GM12875 (cell line): Measurements from ENCODE around the gene LYSMD1.
"Not testable (repeated sequence)": the region's sequence is repeated elsewhere in the genome, so short reads cannot be mapped to it uniquely, and the experiment has no call there.

Experiments used
- H3K4me3 ChIP-seq: one replicate; pipeline ENCODE4 v1.5.1; 2011; ENCODE audit warnings: low read depth, low read length, control low read depth
- TF ChIP-seq, protein P1 (sequence below): IDR thresholded peaks from 2 replicates; pipeline ENCODE4 v1.5.1; 2011; ENCODE audit warnings: low read depth, mild to moderate bottlenecking, control low read depth, inconsistent platforms, low read length, moderate library complexity, borderline replicate concordance; ENCODE audit not compliant: insufficient read depth

Gene LYSMD1, protein sequence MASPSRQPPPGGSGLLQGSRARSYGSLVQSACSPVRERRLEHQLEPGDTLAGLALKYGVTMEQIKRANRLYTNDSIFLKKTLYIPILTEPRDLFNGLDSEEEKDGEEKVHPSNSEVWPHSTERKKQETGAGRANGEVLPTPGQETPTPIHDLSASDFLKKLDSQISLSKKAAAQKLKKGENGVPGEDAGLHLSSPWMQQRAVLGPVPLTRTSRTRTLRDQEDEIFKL

DNA sequence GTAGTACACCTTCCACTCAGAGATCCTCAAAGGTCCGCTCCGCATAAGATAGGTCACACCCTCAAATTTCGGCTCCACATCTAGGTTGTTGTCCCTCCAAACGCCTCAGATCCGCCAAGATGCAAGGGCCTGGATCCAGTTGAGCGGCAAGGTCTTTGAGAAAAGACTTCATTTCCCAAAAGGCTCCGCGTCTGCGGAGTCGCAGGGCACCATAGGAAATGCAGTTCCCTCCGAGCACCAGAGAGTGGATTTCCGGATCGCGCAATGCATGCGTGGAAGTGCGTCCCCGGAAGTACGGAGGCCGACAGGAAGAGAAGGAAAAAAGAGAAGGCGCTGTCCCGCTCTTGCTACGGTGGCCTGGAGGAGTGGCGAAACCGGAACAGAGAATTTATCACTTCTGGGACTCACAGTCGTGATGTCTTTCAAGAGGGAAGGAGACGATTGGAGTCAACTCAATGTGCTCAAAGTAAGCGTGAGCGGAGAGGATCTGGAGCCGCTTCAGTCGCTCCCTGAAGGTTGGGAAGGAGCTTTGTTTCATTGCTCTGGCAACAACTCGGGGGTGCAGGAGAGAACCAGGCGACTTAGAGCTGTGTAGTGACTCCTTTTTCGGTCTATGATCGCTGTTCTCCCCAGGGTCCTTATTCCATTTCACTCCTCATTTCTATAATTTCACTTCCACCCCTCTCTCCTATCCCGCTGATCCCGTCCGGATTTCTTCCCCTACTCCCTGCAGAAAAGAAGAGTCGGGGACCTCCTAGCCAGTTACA lies at the start of gene LYSMD1, which contains the start of gene SCNM1:
TSS of gene LYSMD1 (minus strand) at position 165 of the 767 bp plus-strand sequence. CDS start 644 bp downstream, outside the sequence.
TSS of gene SCNM1 (plus strand) at position 407 of the 767 bp plus-strand sequence. CDS start at position 416, 9 bp downstream.
- H3K4me3 ChIP-seq, result peak within 1 kb of the TSS; percentile 84
- TF ChIP-seq, protein P1, sequence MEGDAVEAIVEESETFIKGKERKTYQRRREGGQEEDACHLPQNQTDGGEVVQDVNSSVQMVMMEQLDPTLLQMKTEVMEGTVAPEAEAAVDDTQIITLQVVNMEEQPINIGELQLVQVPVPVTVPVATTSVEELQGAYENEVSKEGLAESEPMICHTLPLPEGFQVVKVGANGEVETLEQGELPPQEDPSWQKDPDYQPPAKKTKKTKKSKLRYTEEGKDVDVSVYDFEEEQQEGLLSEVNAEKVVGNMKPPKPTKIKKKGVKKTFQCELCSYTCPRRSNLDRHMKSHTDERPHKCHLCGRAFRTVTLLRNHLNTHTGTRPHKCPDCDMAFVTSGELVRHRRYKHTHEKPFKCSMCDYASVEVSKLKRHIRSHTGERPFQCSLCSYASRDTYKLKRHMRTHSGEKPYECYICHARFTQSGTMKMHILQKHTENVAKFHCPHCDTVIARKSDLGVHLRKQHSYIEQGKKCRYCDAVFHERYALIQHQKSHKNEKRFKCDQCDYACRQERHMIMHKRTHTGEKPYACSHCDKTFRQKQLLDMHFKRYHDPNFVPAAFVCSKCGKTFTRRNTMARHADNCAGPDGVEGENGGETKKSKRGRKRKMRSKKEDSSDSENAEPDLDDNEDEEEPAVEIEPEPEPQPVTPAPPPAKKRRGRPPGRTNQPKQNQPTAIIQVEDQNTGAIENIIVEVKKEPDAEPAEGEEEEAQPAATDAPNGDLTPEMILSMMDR, result no peak

DNA sequence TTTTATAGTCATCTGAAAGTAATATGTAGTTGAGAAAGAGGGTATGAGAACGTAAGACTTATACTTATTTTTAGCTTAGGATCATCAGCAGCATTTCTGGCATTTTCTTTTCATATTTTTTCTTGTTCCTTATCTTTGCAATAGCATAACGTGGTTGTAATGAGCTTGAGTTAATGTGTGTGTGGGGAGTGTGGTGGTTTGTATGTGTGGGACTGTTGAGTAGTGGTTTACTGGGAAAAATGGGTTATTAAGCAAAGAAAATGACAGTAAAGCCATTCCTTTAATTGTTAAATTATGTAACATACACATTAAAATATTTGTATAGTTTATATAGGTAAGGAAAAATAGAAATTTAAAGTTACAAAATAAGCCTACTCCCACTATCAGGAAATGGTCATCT lies 47.9 kb upstream of the LYSMD1 start:
- TF ChIP-seq, protein P1, result no peak
- H3K4me3 ChIP-seq, result no peak overlapping the region

DNA sequence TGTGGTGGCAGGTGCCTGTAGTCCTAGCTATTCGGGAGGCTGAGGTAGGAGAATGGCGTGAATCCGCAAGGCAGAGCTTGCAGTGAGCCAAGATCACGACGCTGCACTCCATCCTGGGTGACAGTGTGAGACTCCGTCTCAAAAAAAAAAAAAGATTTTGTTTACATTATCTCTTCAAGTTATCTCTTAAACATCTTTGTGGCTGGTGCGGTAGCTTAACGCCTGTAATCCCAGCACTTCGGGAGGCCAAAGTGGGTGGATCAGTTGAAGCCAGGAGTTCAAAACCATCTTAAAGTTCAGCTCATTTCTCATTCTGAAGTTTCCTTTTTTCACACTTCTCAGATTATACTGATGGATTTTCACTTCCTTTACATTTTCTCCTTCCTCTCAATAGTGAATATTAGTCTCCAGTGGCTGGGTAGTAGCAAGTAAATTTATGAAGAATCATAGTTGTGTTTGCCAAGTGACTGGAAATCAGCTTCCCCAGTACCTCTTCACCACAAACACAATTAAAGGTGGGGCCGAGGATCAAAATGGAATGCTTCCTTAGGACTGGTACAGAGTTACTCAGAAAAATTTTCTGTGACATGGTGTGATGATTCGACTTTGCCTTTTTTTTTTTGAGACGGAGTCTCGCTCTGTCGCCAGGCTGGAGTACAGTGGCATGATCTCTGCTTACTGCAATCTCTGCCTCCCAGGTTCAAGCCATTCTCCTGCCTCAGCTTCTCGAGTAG lies 46.4 kb upstream of the LYSMD1 start:
- no peak overlapping the region for H3K4me3 ChIP-seq
- TF ChIP-seq, protein P1, result no peak

DNA sequence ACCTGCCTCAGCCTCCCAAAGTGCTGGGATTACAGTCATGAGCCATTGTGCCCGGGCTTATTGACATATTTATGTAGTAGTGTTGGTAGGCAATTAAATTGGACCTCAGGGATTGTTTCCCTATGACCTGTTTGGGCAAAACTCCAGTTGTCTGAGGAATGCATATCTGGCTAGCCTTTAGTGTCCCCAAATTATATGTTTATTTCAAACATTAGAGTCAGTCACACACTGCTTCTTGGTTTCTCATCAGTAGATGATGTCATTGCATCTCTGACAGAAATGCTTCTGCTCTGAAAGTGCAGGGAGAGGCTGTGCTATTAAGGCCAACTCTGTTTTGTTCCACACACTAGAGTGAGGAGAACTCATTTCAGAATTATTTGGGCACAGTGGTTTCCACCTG lies 45.1 kb upstream of the LYSMD1 start:
- TF ChIP-seq, protein P1, result no peak
- H3K4me3 ChIP-seq, result no peak overlapping the region

DNA sequence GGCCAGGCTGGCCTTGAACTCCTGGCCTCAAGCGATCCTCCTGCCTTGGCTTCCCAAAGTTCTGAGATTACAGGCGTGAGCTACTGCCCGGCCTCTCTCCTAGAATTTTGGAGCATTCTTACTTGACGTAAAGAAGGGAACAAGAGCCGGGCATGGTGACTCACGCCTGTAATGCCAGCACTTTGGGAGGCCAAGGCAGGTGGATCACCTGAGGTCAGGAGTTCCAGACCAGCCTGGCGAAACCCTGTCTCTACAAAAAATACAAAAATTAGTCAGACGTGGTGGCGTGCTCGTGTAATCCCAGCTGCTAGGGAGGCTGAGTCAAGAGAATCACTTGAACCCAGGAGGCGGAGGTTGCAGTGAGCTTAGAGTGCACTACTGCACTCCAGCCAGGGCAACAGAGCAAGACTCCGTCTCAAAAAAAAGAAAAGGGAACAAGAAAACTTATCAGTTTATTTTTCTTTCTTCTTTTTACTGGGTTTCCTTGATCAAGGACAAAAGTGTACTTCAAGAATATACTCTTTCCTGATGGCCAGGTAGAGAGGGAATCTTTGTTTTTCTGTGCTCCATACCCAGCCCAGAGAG lies 39.8 kb upstream of the LYSMD1 start:
- not testable (repeated sequence) for H3K4me3 ChIP-seq

DNA sequence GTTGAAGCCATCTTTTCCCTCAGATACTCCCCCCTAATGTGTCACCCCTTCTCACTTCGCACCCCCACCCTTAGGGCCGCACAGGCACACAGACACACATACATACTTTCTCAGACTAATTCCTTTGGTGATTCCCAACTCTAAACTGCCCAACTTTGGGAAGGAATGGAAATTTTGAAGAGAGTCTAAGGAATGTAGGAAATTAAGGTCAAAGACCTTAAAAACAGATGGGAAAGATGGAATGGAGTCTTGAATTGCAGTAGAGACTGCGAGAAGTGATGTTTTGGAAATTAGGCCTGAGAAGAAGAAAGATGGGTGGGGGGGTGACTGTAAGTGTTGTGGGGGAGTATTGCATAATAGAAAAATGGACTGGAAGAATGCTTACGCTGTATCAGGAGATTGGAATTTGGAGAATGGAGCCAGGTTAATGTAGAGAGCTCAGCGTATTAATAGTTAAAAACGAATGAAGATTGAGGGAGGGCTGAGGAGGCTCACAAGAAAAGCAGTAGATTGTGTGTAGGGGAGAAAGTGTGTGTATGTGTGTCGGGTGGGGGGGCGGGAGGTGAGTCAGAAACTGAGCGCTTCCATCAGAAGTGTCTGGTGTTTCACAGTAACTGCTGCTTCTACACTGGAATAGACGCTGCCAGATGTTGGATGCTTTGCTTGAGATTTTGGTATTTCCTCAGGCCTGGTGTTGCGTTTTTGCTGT lies 34.3 kb upstream of the LYSMD1 start:
- TF ChIP-seq, protein P1, result no peak
- peak overlapping the region; percentile 78 for H3K4me3 ChIP-seq
